ENCODE data around the gene PPFIA1.

DNA sequence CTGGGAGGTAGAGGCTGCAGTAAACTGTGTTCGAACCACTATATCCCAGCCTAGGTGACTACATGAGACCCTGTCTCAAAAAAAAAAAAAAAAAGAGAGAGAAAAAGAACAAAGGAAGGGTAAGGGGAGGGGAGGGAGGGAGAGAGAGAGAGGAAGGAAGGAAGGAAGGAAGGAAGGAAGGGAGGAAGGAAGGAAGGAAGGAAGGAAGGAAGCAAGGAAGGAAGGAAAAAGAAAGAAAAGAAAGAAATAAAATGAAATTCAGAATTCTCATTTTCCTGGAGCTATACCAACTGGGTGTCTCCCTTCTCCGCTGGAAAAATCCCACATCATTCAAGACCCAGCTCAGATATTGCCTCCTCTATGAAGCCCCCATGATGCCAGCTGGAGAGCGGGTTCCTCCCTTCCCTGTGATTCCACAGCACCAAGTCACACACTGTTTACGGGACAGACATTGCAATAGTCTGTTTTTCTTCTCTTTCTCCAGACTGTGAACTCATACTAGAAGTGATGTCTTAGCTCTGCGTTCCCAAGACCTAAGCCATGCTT, 3.0 kb upstream of the PPFIA1 start:
- TF ChIP-seq CTCF (IDR thresholded peaks at IDR 0.05) (no peak), POLR2A (IDR thresholded peaks at IDR 0.05) (no peak)
